HG02981 (cell line): ENCODE results near the gene TLR1.
"Not testable (repeated sequence)": the region's sequence is repeated elsewhere in the genome, so short reads cannot be mapped to it uniquely, and the experiment has no call there.

ENCODE experiments used
- ATAC-seq: cut with Tn5 transposase; IDR thresholded peaks from one replicate; pipeline ENCODE4 v1.9.1; 2021; ENCODE audit warnings: mild to moderate bottlenecking, moderate library complexity; ENCODE audit not compliant: unreplicated experiment

TLR1 gene

DNA sequence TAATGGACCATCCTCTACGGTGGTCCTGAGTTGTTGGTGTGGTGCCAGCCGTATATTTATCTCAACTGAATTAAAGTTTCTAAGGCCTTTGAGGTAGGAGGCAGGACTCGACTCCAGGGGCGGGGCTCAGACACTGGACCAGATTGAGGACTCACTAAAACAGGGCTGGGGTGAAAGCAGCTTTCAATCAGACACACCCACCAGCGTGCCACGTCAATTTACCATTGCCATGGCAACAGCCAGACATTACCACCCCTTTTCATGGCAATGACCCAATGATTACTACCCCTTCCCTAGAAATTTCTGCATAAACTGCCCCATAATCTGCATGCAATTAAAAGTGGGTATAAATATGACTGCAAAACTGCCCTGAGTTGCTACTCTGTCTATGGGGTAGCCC lies 6.7 kb upstream of the TLR1 start:
- no peak for ATAC-seq

DNA sequence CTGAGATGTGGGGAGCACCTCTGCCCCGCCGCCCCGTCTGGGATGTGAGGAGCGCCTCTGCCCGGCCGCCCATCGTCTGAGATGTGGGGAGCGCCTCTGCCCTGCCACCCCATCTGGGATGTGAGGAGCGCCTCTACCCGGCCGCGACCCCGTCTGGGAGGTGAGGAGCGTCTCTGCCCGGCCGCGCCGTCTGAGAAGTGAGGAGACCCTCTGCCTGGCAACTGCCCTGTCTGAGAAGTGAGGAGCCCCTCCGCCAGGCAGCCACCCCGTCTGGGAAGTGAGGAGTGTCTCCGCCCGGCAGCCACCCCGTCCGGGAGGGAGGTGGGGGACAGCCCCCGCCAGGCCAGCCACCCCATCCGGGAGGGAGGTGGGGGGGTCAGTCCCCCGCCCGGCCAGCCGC lies 2.9 kb upstream of the TLR1 start:
- not testable (repeated sequence) for ATAC-seq

DNA sequence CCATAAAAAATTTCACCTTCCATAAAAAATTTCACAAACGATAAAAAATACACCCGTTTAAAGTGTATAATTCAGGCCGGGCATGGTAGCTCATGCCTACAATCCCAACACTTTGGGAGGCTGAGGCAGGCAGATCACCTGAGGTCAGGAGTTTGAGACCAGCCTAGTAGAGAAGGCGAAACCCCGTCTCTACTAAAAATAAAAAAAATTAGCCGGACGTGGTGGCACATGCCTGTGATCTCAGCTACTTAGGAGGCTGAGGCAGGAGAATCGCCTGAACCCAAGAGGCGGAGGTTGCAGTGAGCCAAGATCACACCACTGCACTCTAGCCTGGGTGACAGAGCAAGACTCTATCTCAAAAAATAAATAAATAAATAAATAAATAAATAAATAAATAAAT lies 1.7 kb upstream of the TLR1 start:
- not testable (repeated sequence) for ATAC-seq

DNA sequence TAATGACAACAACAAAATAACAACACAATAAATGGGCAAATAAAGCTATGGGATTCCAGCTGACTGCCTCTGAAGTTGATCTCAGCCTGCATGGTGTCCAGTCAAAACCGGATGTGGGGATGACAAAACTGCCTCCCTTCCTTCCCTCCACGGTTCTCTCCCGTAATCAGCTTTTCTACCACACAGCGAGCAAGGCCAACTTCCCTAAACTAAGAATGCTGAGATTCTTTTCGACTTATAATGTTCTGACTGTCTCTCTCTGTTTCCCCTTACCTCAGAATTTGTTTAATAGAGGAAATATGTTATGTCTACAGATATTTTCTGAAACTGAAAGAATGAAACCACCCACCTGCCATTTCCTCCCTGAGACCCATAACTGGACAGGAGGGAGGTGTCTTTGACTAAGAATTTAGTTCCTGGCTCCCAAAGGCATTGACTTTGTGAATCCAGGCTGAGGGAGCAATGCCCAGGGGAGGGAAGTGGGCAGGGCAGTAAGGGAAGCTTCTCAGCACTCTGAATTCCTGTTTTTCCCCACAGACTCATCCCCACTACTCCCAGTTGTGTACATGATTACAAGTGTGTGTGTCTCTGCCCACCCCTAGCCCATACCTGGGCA lies 1.0 kb upstream of the TLR1 start:
- ATAC-seq = peak; percentile 71

GRCh38 chr4:38803833-38804653 lies 548 bp downstream of the TLR1 start:
- ATAC-seq = peak; percentile 49

DNA sequence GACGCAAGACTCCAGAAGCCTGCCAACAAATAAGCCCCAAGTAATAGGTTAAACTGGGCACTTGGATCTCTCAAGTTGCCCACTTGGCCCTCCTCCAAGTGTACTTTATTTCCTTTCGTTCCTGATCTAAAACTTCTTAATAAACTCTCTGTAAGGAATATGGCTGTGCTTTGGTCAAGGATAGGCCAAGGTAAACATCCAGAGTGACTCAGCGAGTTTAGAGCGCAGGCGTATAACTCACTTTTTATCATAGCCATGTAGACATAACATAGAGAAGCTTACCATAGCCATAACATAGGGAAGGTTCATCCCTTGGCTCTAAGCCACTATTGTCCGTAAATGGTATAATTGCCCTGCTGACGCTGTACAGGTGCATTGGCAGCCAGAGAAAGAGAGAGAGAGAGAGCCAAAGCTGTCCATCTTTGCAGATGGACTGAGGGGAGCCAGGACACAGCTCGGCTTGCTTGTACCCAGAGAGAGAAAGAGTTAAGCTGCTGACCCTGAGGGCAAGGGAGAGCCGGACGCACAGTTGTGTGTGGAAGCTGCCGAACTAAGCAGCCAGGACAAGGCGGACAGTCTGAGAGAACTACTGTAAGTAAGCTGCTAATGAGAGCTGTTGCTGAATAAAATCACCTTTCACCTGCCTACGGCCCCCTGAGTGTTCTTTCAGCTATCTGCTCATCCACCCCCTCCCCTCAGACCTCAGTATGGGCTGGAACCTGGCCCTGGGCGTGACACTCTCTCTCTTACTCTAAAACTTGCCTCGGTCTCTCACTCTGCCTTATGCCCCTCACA lies 1.8 kb downstream of the TLR1 start:
- ATAC-seq = no peak

GRCh38 chr4:38800961-38801450 lies 3.6 kb downstream of the TLR1 start:
- no peak for ATAC-seq

GRCh38 chr4:38800366-38800765 lies 4.2 kb downstream of the TLR1 start:
- ATAC-seq = no peak

DNA sequence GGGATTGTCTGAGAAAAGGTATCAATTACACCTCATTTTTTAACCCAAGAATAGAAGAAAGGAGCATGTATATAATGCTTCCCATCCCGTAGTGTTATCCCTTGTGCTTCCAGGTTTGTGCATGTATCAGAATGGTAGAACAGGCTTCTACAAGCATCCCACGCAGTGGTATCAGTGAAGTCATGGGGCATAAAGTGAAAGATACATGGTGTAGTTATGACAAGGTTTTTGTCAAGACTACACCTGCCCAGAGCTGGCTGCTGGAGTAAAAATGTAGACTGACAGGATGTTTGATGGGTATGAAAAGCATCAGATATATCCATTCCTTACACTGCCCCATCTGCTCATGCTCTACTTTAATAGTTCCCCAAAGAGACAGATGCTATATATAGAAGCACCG lies 9.5 kb downstream of the TLR1 start:
- ATAC-seq = no peak

DNA sequence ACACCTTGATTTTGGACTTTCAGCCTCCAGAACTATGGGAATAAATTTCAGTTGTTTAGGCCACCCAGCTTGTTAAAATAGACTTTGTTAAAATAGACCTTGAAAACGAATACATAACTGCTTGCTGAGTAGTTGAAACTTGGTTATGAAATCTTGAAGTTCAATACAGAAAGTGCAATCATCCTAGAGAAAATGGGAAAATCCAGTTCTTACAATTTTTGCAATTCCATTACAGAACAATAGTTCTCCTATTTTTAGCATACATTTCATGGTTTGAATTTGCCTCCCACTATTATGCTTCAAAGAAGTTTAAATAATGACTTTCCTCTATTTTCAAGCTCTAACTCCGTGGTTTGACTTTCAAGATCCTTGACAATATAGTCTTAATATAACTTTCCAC lies 10.5 kb downstream of the TLR1 start:
- no peak for ATAC-seq

DNA sequence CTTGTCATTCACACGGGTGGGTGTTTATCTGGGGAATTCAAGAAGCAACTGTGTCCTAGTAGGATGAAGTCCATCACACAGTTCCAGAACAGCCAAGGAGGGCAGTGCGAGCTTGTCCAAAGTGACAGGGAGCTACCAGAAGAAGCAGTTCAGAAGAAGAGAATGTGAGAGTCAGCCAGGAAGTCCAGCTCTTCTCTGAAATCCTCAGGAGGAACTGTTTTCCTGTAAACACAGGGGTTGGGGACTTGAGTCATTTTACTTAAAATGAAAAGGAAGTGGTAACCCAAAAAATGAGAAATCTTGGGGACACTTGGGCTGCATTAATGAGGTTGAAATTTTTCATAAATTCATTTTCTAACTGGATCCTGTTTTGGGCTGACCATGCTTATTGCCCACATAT lies 13.6 kb downstream of the TLR1 start:
- ATAC-seq = no peak

GRCh38 chr4:38788317-38788716 lies 16.3 kb downstream of the TLR1 start:
- ATAC-seq = no peak

DNA sequence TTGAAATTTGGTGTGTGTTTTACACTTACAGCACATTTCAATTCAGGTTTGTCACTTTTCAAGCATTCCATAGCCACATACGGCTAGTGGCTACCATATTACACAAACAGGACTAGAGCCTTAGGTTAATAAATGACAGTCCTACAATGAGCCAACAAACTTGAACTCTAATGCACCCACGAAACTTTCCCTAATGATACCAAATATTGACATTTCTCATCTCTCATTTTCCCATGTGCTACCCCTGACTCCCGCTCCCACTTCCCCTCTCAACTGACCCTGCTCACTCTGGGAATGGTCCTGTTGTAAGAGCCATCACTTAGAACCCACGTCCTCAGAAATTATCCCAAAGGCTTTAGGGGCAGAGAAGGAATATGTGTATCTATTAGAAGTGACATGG lies 16.9 kb downstream of the TLR1 start:
- no peak for ATAC-seq

DNA sequence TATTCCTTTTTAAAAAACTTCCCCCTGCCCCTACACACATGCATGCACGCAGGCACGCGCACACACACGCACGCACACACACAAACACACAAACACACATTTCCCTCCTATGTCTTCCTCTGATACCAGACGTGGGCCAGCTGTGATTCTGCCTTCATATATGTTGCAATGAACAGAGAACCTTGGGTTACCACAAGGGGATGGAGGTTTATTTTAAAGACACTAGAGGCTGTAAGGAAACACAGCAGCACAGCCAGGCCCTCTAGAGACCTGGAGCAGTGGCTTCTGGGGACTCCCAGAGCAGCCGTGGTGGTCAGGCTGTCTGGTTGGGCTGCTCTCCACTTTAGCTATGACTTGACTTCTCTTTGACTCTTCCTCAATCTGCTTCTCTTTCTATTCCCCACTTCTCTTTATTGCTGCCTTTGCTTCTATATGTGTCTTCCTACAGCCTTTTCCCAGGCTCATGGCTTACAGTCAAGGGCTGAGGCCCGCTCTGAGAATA lies 18.6 kb downstream of the TLR1 start:
- ATAC-seq = peak; percentile 68

- no peak for ATAC-seq
Observed at GRCh38 chr4:38785041-38785790, 19.4 kb downstream of the TLR1 start.

GRCh38 chr4:38784141-38784540 lies 20.4 kb downstream of the TLR1 start:
- ATAC-seq = no peak

- no peak for ATAC-seq
Observed at GRCh38 chr4:38783109-38783460, 21.5 kb downstream of the TLR1 start.

GRCh38 chr4:38782452-38783108 lies 22.0 kb downstream of the TLR1 start, which contains the start of gene TLR10:
TSS of gene TLR10 (minus strand) at chr4:38782990. CDS start at chr4:38775590, 7,400 bp downstream.
- peak; percentile 56 for ATAC-seq

DNA sequence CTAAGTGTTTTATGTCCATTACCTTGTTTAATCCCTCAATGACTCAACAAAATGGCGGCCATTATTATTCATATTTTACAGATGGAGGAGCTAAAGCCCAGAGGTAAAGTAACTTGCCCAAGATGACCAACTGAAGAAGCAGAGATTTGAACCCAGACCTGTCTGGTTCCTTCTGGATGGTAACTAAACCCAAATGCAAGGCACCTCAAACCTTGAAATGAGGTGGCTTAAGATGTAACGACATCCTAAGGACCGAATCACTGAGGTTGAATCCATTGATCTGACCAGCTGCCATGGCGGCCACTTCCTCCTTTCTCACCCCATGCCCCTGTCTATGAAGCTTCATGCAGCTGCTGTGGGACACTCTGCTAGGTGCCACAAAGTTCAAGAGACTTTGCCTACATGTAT lies 22.7 kb downstream of the TLR1 start:
- no peak for ATAC-seq

DNA sequence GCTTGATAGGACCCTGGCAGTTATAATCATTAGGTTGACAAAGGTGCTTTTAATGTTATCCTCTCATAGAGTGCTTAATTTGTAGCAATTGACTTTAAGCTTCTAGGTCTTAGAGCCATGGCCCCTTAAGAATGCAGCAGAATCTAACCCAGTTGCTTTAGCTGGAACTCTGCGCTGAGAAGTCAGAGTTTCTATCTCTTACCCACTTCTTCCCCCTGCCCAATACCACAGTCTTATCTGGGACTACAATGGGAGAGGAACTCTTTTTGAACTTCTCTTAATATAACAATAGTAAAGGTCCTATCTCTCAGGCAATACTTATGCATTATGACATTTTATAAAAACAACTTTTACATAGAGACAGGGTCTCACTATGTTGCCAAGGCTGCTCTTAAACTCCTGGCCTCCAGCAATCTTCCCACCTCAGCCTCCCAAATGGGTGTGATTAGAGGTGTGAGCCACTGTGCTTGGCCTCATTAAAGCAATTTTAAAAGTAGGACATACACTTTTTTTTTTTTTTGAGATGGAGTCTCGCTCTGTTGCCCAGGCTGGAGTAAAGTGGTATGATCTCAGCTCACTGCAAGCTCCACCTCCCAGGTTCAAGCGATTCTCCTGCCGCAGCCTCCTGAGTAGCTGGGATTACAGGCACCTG lies 23.6 kb downstream of the TLR1 start:
- ATAC-seq = no peak
